ENCODE data around the gene BRAF. TPM values are rescaled to one million over a fixed set of nuclear protein-coding genes. Genes with fewer than 3 reads are reported as not detected.
A peak's percentile ranks its signal among the peaks of the same experiment; 100 is the strongest.
"Not testable (repeated sequence)": the region's sequence is repeated elsewhere in the genome, so short reads cannot be mapped to it uniquely, and the experiment has no call there.

BRAF gene
- total RNA-seq, 1 experiment from 2014 or later: 20.0 TPM

GRCh38 chr7:140817383-140817782 is 107.3 kb downstream of the BRAF start:
- not testable (repeated sequence) for DNase-seq (ENCODE audit: low spot score)

DNA sequence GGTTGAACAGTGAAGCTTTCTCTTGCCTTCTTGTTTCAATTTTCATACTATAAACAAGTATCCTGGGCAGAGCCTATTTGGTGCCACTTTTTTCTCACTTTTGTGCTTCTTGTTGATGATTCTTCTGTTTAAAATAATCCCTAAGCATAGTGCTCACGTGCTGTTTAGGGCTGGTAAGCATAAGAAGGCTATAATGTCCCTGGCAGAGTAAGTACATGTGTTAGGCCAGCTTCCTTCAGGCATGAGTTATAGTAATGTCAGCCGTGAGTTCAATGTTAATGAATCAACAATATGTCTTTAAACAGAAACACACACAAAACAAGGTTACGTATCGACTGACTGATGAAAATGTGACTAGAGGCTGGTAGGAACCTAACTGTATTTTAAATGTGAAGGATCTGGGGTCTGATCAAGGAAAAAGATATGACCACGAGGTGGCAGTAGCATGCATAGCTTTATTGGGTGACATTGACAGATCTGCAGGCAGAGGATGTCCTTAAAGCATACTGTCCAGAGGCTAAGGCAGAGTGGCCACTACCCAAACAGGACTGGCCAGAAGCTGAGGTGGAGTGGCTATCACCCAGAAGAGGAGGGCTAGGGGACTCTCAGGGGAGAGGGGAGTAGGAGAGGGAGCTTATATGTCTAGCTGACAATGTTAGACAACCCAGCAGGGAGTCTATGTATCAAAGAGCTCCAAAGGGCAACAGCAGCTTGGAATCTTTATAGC is 113.7 kb downstream of the BRAF start:
- peak; percentile 87 for DNase-seq (ENCODE audit: low spot score)
- in situ Hi-C loops (cut with HindIII; ENCODE audit: low sequenced_read_pairs): no loop called here

More at GRCh38 chr7:140817383-140817782, 107.3 kb downstream of the BRAF start:
- in situ Hi-C loops (cut with HindIII; ENCODE audit: low sequenced_read_pairs): not testable (repeated sequence)

DNA sequence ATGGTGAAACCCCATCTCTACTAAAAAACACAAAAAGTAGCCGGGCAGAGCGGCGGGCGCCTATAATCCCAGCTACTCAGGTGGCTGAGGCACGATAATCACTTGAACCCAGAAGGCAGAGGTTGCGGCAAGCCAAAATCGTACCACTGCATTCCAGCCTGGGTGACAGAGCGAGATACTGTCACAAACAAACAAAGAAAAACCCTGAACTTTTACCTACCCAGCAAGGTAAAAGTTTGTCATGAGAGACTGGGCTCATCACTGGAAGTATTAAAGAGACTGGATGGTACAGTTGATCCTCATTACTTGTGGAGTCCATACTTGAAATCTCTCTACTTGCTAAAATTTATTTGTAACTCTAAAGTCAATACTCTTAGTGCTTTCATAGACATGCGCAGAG is 114.3 kb downstream of the BRAF start:
- DNase-seq (ENCODE audit: low spot score): no peak
- in situ Hi-C loops (cut with HindIII; ENCODE audit: low sequenced_read_pairs): no loop called here

- DNase-seq (ENCODE audit: low spot score): no peak
- in situ Hi-C loops (cut with HindIII; ENCODE audit: low sequenced_read_pairs): no loop called here
Measured at GRCh38 chr7:140778975-140779374, 145.8 kb downstream of the BRAF start.

DNA sequence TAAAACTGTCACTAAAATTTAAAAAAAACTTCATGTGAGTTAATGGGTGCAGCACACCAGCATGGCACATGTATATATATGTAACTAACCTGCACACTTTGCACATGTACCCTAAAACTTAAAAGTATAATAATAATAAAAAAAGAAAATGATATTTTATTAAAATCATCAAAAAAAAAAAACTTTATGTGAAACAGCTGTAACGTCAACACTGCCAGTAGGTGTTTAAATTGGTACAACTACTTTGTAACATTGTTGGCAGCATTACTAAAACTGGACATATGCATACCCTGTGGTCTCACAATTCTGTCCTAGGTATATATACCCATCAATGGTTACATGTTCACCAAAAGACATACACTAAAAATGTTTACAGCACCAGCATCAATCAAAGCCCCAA is 146.2 kb downstream of the BRAF start:
- no peak for DNase-seq (ENCODE audit: low spot score)
- in situ Hi-C loops (cut with HindIII; ENCODE audit: low sequenced_read_pairs): no loop called here

DNA sequence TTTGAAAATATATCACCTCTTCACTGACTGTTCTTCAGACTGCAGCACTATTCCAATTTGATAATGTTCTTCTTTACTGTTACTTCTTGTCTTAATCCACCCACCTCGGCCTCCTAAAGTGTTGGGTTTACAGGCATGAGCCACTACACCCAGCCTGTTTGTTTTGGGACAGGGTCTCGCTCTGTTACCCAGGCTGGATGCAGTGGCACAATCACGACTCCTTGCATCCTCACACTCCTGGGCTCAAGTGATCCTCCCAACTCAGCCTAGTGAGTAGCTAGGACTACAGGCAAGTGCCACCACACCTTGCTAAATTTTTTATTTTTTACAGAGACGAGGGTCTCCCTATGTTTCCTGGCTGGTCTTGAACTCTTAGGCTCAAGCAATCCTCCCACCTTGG is 150.4 kb downstream of the BRAF start:
- DNase-seq (ENCODE audit: low spot score): no peak
- in situ Hi-C loops (cut with HindIII; ENCODE audit: low sequenced_read_pairs): no loop called here

- no peak for DNase-seq (ENCODE audit: low spot score)
- in situ Hi-C loops (cut with HindIII; ENCODE audit: low sequenced_read_pairs): no loop called here
Measured at GRCh38 chr7:140773104-140773503, 151.6 kb downstream of the BRAF start.

- DNase-seq (ENCODE audit: low spot score): no peak
- in situ Hi-C loops (cut with HindIII; ENCODE audit: low sequenced_read_pairs): no loop called here
Measured at GRCh38 chr7:140771826-140772225, 152.9 kb downstream of the BRAF start.

GRCh38 chr7:140769852-140770251 is 154.9 kb downstream of the BRAF start:
- no peak for DNase-seq (ENCODE audit: low spot score)
- in situ Hi-C loops (cut with HindIII; ENCODE audit: low sequenced_read_pairs): no loop called here

DNA sequence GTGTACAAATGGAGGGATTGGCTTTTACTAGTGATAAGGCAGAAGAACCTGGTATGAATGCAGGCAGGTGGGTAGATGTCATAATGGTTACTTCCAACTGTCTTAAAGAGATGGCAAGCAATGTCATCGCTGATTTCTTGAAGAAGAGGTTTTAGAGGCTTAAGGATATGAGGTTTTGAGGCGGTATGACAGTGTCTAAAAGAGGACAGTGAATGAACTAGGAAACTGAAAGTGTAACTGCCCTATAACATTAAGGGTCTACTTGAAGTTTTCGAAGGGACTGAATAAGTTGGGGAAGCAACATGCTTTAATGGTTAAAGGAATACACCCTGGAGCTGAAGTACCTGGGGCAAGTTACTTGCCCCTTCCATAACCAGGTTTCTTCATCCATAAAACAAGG is 157.3 kb downstream of the BRAF start:
- DNase-seq (ENCODE audit: low spot score): no peak
- in situ Hi-C loops (cut with HindIII; ENCODE audit: low sequenced_read_pairs): no loop called here

GRCh38 chr7:140765441-140765840 is 159.3 kb downstream of the BRAF start:
- in situ Hi-C loops (cut with HindIII; ENCODE audit: low sequenced_read_pairs): not testable (repeated sequence)

GRCh38 chr7:140763166-140763565 is 161.6 kb downstream of the BRAF start:
- DNase-seq (ENCODE audit: low spot score); in situ Hi-C loops (cut with HindIII; ENCODE audit: low sequenced_read_pairs): not testable (repeated sequence)

More at GRCh38 chr7:140765441-140765840, 159.3 kb downstream of the BRAF start:
- not testable (repeated sequence) for DNase-seq (ENCODE audit: low spot score)

DNA sequence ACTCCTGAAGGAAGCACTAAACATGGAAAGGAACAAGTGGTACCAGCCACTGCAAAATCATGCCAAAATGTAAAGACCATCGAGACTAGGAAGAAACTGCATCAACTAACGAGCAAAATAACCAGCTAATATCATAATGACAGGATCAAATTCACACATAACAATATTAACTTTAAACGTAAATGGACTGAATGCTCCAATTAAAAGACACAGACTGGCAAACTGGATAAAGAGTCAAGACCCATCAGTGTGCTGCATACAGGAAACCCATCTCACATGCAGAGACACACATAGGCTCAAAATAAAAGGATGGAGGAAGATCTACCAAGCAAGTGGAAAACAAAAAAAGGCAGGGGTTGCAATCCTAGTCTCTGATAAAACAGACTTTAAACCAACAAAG is 163.4 kb downstream of the BRAF start:
- in situ Hi-C loops (cut with HindIII; ENCODE audit: low sequenced_read_pairs); DNase-seq (ENCODE audit: low spot score): not testable (repeated sequence)

GRCh38 chr7:140754506-140754905 is 170.2 kb downstream of the BRAF start:
- no peak for DNase-seq (ENCODE audit: low spot score)

DNA sequence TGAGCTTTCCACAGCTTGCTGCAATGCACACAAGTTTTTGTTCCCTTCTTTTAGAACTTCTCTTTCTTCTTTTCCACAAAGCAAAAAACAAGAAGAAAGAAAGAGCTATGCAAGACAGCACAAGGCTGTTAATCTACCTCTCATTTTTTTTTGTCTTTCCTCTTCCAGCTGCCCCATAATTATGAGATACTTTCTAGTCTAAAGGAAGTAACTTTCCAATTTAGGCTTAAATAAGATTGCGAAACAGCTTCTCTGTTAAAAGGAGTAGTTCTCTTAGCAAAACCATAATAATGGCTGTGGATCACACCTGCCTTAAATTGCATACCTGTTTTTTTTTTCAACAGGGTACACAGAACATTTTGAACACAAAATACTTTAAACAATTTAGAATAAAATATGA is 172.2 kb downstream of the BRAF start:
- in situ Hi-C loops (cut with HindIII; ENCODE audit: low sequenced_read_pairs): no loop called here
- no peak for DNase-seq (ENCODE audit: low spot score)

More at GRCh38 chr7:140754506-140754905, 170.2 kb downstream of the BRAF start:
- in situ Hi-C loops (cut with HindIII; ENCODE audit: low sequenced_read_pairs): no loop called here

DNA sequence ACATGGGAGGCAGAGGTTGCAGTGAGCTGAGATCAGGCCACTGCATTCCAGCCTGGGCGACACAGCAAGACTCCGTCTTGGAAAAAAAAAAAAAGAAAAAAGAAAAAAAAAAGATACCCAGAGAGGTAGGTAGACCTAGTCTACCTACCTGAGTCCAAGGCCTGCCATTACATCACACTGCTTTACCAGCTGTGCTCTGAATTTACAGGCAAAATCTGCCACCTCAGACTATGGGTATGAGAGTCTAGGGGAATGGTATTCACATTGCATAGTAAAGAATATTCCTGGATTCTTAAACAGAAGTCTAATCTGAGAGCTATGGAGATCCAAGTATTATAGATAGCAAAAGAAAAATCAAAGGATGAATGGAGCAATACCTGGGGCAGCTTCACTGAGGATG is 178.0 kb downstream of the BRAF start:
- in situ Hi-C loops (cut with HindIII; ENCODE audit: low sequenced_read_pairs): no loop called here

DNA sequence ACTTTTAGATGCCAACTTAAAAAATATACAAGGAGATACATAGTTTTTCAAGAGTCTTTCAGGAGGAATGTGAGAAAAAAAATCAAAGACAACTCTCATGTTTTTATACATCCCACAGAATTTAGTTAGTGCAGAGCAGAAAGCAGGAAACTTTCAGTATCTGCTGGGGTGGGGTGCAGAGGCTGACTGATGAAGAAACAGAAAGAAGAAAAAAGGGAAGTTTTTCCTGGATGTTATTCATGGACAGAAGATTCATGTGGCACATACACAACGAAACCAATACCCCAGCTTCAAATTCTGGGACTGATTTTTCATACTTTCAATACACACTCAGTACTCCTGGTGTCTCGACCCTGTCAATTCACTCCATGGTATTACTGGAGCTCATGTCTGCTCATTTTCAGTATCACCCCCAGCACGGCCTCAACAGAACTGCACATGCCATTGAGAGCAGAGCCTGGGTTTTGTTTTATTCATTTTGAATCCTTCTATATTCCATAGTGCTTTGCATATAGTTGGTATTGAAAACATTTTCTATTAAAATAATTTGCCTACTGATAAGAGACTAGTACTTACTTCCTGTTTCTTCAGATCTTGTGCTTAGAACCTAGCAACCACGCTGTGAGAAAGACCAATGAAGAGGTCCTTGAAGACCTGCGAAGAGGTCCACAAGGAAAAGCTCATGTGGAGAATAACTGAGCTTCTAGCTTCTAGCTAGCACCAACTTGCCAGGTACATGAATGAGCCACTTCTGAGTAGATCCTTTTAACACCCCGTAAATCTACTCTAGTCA is 179.3 kb downstream of the BRAF start:
- no peak for DNase-seq (ENCODE audit: low spot score)
- in situ Hi-C loops (cut with HindIII; ENCODE audit: low sequenced_read_pairs): no loop called here

More for the DNA sequence above, 178.0 kb downstream of the BRAF start:
- no peak for DNase-seq (ENCODE audit: low spot score)

- no peak for DNase-seq (ENCODE audit: low spot score)
- in situ Hi-C loops (cut with HindIII; ENCODE audit: low sequenced_read_pairs): no loop called here
Measured at GRCh38 chr7:140744005-140744404, 180.7 kb downstream of the BRAF start.

DNA sequence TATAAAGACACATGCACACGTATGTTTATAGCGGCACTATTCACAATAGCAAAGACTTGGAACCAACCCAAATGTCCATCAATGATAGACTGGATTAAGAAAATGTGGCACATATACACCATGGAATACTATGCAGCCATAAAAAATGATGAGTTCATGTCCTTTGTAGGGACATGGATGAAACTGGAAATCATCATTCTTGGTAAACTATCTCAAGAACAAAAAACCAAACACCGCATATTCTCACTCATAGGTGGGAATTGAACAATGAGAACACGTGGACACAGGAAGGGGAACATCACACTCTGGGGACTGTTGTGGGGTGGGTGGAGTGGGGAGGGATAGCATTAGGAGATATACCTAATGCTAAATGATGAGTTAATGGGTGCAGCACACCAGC is 181.5 kb downstream of the BRAF start:
- in situ Hi-C loops (cut with HindIII; ENCODE audit: low sequenced_read_pairs); DNase-seq (ENCODE audit: low spot score): not testable (repeated sequence)

DNA sequence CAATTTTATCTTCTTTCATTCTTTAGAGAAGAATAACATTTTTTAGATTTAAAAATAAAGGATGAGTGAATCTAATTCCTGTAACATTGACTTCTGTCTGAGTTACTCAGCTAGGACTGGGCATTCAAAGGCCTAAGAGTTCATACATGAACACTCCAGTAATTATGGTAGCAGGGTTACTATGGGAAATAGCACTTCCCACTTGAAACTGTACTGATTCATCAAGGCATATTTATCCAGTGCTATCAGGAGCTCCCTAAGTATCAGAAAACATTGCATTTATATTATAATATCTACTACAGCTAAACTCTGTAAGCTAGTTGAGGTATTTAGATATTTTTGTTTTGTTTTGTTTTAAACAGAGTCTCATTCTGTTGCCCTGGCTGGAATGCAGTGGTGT is 186.4 kb downstream of the BRAF start:
- in situ Hi-C loops (cut with HindIII; ENCODE audit: low sequenced_read_pairs): no loop called here
- DNase-seq (ENCODE audit: low spot score): no peak
